Stimulated activated CD4-positive, alpha-beta T cell treated with anti-CD3 and anti-CD28 coated beads, TNF-alpha, amount 100 ng/mL, for 4 hours (primary cell): ENCODE data around the gene ZNF385D.
"Not testable (repeated sequence)": the region's sequence is repeated elsewhere in the genome, so short reads cannot be mapped to it uniquely, and the experiment has no call there.

Experiments
- DNase-seq, 3 experiments: peaks; one replicate each; pipeline ENCODE4 v3.0.0-alpha.2; 2020; ENCODE audit warnings: low read depth in 3 of 3

Gene ZNF385D

GRCh38 chr3:21387142-21387826 lies 363.7 kb downstream of the ZNF385D start:
- DNase-seq: not testable (repeated sequence)

GRCh38 chr3:21378036-21378435 lies 373.0 kb downstream of the ZNF385D start:
- DNase-seq: not testable (repeated sequence)

DNA sequence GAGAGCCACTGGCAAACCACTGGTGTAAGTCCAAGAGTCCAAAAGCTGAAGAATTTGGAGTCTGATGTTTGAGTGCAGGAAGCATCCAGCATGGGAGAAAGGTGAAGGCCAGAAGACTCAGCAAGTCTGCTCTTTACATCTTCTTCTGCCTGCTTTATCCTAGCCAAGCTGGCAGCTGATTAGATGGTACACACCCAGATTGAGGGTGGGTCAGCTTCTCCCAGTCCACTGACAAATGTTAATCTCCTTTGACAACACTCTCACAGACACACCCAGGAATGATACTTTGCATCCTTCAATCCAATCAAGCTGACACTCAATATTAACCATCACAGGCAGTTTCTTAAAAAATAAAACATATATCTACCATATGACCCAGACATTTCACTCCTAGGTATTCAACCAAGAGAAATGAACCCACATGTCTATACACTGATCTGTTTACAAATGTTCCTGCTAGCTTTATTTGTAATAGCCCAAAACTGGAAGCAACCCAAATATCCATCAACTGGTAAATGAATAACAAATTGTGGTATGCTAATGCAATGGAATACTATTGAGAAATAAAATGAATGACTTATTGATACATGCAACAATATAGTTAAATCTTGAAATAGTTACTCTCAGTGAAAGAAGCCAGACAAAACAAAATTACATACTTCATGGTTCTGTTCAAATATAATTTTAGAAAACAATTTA lies 373.8 kb downstream of the ZNF385D start:
- DNase-seq: no peak

GRCh38 chr3:21372316-21372715 lies 378.7 kb downstream of the ZNF385D start:
- DNase-seq: no peak
